H1 (cell line): Measurements from ENCODE around the gene NOP9. TPM values are rescaled to one million over a fixed set of nuclear protein-coding genes. Genes with fewer than 3 reads are reported as not detected.

ENCODE experiments used
- CTCF ChIA-PET: fragments of 300-600 bp; sonication (Branson Sonifier 250); formaldehyde crosslinking; loops from one replicate; lab custom pipeline; 2021; ENCODE audit not compliant: partially characterized antibody; lab: Charles Lee
- POLR2A ChIA-PET: fragments of 300-600 bp; sonication (Branson Sonifier 250); formaldehyde crosslinking; loops from one replicate; lab custom pipeline; 2021; ENCODE audit warnings: inconsistent platforms; ENCODE audit not compliant: partially characterized antibody; lab: Charles Lee
- DNase-seq, 2 experiments: peaks; one replicate each; pipeline versions ENCODE4 v3.0.0 to v3.0.0-alpha.2; 2010 to 2022; ENCODE audit warnings: low spot score in 2 of 2, low read depth in 1 of 2, mixed read lengths in 1 of 2
- FAIRE-seq: peaks from 2 replicates; lab custom pipeline; 2011; peaks lifted over from hg19 to GRCh38; lab: Jason Lieb, UNC
- H2AFZ ChIP-seq: 2 replicates; pipeline ENCODE4 v1.8.1; 2012; ENCODE audit warnings: low read length, inconsistent platforms
- H2AK5ac ChIP-seq: 2 replicates; pipeline ENCODE4 v1.6.1; 2013; ENCODE audit warnings: low read depth, low read length
- H2BK120ac ChIP-seq: replicated peaks from 2 replicates; pipeline ENCODE3; 2013; ENCODE audit warnings: low read depth, low read length, inconsistent platforms
- H2BK12ac ChIP-seq: 2 replicates; pipeline ENCODE4 v1.6.1; 2013; ENCODE audit warnings: low read depth, low read length
- H2BK15ac ChIP-seq: 2 replicates; pipeline ENCODE4 v1.6.1; 2013; ENCODE audit warnings: low read length
- H2BK20ac ChIP-seq: 2 replicates; pipeline ENCODE4 v1.6.1; 2013; ENCODE audit warnings: low read length
- H2BK5ac ChIP-seq: 2 replicates; pipeline ENCODE4 v1.6.1; 2013; ENCODE audit warnings: low read depth, low read length
- H3K14ac ChIP-seq: 2 replicates; pipeline ENCODE4 v1.6.1; 2013; ENCODE audit warnings: inconsistent platforms; ENCODE audit not compliant: insufficient read length
- H3K18ac ChIP-seq: 2 replicates; pipeline ENCODE4 v1.6.1; 2013; ENCODE audit warnings: low read length; ENCODE audit errors: extremely low read depth
- H3K23ac ChIP-seq: 2 replicates; pipeline ENCODE4 v1.6.1; 2013; ENCODE audit warnings: inconsistent platforms; ENCODE audit not compliant: insufficient read length
- H3K23me2 ChIP-seq: 2 replicates; pipeline ENCODE4 v1.6.1; 2013; ENCODE audit warnings: low read depth, low read length
- H3K27ac ChIP-seq: 2 replicates; pipeline ENCODE4 v1.6.1; 2011; ENCODE audit warnings: low read depth, low read length, inconsistent platforms
- H3K27me3 ChIP-seq, 4 experiments: replicated peaks in 1 of 4; 1 replicate in 1 of 4; 2 replicates in 3 of 4; pipeline versions ENCODE4 v1.6.1 to v1.8.1; 2011 to 2013; ENCODE audit warnings: low read length in 3 of 4, mild to moderate bottlenecking in 3 of 4, inconsistent platforms in 2 of 4, mixed read lengths in 2 of 4, moderate library complexity in 1 of 4; ENCODE audit not compliant: control insufficient read depth in 3 of 4, insufficient read depth in 3 of 4; ENCODE audit errors: extremely low read depth in 1 of 4
- H3K36me3 ChIP-seq, 4 experiments: 2 replicates each; pipeline versions ENCODE4 v1.6.1 to v1.8.1; 2011 to 2013; ENCODE audit warnings: mild to moderate bottlenecking in 4 of 4, low read length in 3 of 4, moderate library complexity in 2 of 4, control low read depth in 1 of 4, inconsistent platforms in 1 of 4; ENCODE audit not compliant: insufficient read depth in 4 of 4, control insufficient read depth in 2 of 4
- H3K4ac ChIP-seq: replicated peaks from 2 replicates; pipeline ENCODE3; 2013; ENCODE audit warnings: low read length, low read depth, mixed read lengths, inconsistent platforms; ENCODE audit not compliant: insufficient read length
- H3K4me1 ChIP-seq, 4 experiments: replicated peaks in 1 of 4; 1 replicate in 1 of 4; 2 replicates in 3 of 4; pipeline versions ENCODE4 v1.6.1 to v1.8.1; 2011 to 2013; ENCODE audit warnings: low read length in 3 of 4, inconsistent platforms in 2 of 4, mixed read lengths in 1 of 4; ENCODE audit not compliant: insufficient read depth in 4 of 4, control insufficient read depth in 3 of 4
- H3K4me2 ChIP-seq, 2 experiments: 2 replicates each; pipeline versions ENCODE4 v1.6.1 to v1.8.1; 2011 to 2013; ENCODE audit warnings: low read depth in 2 of 2, low read length in 2 of 2, control low read depth in 1 of 2, inconsistent platforms in 1 of 2, mild to moderate bottlenecking in 1 of 2; ENCODE audit not compliant: insufficient read depth in 1 of 2
- H3K4me3 ChIP-seq, 4 experiments: fragments of 200-600, 300-600 bp in 1 of 4; sonication (generic), shearing (Covaris generic), sonication (Bioruptor Twin) in 1 of 4; 2 replicates each; pipeline versions ENCODE4 v1.5.1 to v1.8.1; 2011 to 2016; ENCODE audit warnings: low read length in 4 of 4, low read depth in 3 of 4, control low read depth in 2 of 4, inconsistent platforms in 2 of 4, mild to moderate bottlenecking in 2 of 4, mixed read lengths in 1 of 4, moderate library complexity in 1 of 4; ENCODE audit not compliant: insufficient read depth in 2 of 4; ENCODE audit errors: extremely low read depth in 1 of 4
- H3K56ac ChIP-seq: replicated peaks from 2 replicates; pipeline ENCODE3; 2013; ENCODE audit warnings: low read depth, mild to moderate bottlenecking, mixed read lengths, low read length, inconsistent platforms; ENCODE audit not compliant: insufficient read length
- H3K79me1 ChIP-seq: 2 replicates; pipeline ENCODE4 v1.6.1; 2013; ENCODE audit warnings: low read depth, low read length, control low read depth
- H3K79me2 ChIP-seq, 2 experiments: 2 replicates each; pipeline versions ENCODE4 v1.6.1 to v1.8.1; 2012 to 2013; ENCODE audit warnings: low read length in 2 of 2, mild to moderate bottlenecking in 2 of 2, inconsistent platforms in 1 of 2; ENCODE audit not compliant: insufficient read depth in 2 of 2, control insufficient read depth in 1 of 2
- H3K9ac ChIP-seq, 4 experiments: replicated peaks in 1 of 4; 1 replicate in 1 of 4; 2 replicates in 3 of 4; pipeline versions ENCODE4 v1.6.1 to v1.8.1; 2011 to 2013; ENCODE audit warnings: low read depth in 3 of 4, low read length in 3 of 4, control low read depth in 2 of 4, mild to moderate bottlenecking in 2 of 4, moderate library complexity in 2 of 4, inconsistent platforms in 1 of 4; ENCODE audit errors: extremely low read depth in 1 of 4
- H3K9me3 ChIP-seq, 2 experiments: 2 replicates each; pipeline versions ENCODE4 v1.6.1 to v1.8.1; 2012 to 2013; ENCODE audit warnings: mild to moderate bottlenecking in 2 of 2, moderate library complexity in 2 of 2, control low read depth in 1 of 2, inconsistent platforms in 1 of 2, low read depth in 1 of 2, low read length in 1 of 2, mixed read lengths in 1 of 2; ENCODE audit not compliant: insufficient read depth in 2 of 2
- H4K20me1 ChIP-seq, 2 experiments: replicated peaks in 1 of 2; 2 replicates each; pipeline versions ENCODE3 to v1.8.1; 2011 to 2013; ENCODE audit warnings: inconsistent platforms in 2 of 2, low read length in 2 of 2, mild to moderate bottlenecking in 1 of 2; ENCODE audit not compliant: insufficient read depth in 2 of 2, control insufficient read depth in 1 of 2
- H4K5ac ChIP-seq: 2 replicates; pipeline ENCODE4 v1.6.1; 2013; ENCODE audit warnings: low read length, low read depth, mixed read lengths, inconsistent platforms; ENCODE audit not compliant: insufficient read length
- H4K8ac ChIP-seq: 2 replicates; pipeline ENCODE4 v1.8.0; 2013; ENCODE audit warnings: mild to moderate bottlenecking, moderate library complexity, low read length, inconsistent platforms; ENCODE audit not compliant: insufficient read depth; ENCODE audit errors: extremely low read depth
- H4K91ac ChIP-seq: replicated peaks from 2 replicates; pipeline ENCODE3; 2013; ENCODE audit warnings: low read length, mixed read lengths, inconsistent platforms; ENCODE audit not compliant: insufficient read length
- BRCA1 ChIP-seq: IDR thresholded peaks from 2 replicates; pipeline ENCODE4 v1.6.1; 2012; ENCODE audit warnings: low read depth, low read length, improper control_type of control experiment
- CHD2 ChIP-seq: IDR thresholded peaks from 2 replicates; pipeline ENCODE4 v1.6.1; 2012; ENCODE audit warnings: low read length, improper control_type of control experiment
- CREB1 ChIP-seq: IDR thresholded peaks from 2 replicates; pipeline ENCODE4 v1.6.1; 2012; ENCODE audit warnings: inconsistent platforms
- GTF2F1 ChIP-seq: IDR thresholded peaks from 2 replicates; pipeline ENCODE4 v1.6.1; 2012; ENCODE audit warnings: low read depth, low read length, improper control_type of control experiment, borderline replicate concordance
- MAFK ChIP-seq: IDR thresholded peaks from 2 replicates; pipeline ENCODE4 v1.6.1; 2012; ENCODE audit warnings: low read depth, mild to moderate bottlenecking, improper control_type of control experiment, low read length
- PHF8 ChIP-seq: fragments of 200-600 bp; sonication (generic); conservative IDR thresholded peaks from 2 replicates; pipeline ENCODE4 v1.7.1; 2012; ENCODE audit warnings: low read depth, mild to moderate bottlenecking, inconsistent platforms, low read length, moderate library complexity
- RNF2 ChIP-seq: fragments of 200-900, 300-1000 bp; sonication (generic); IDR thresholded peaks from 2 replicates; pipeline ENCODE4 v1.7.1; 2016; ENCODE audit warnings: borderline replicate concordance, low read depth, mild to moderate bottlenecking, antibody characterized with exemption, low read length; ENCODE audit not compliant: poor library complexity, severe bottlenecking; ENCODE audit errors: missing control alignments
- SIX5 ChIP-seq: IDR thresholded peaks from 2 replicates; pipeline ENCODE4 v1.6.1; 2011; ENCODE audit warnings: mild to moderate bottlenecking, low read depth, low read length
- SRF ChIP-seq: IDR thresholded peaks from 2 replicates; pipeline ENCODE4 v1.6.1; 2011; ENCODE audit warnings: mild to moderate bottlenecking, low read depth, low read length, moderate library complexity
- WGBS, 2 experiments: shearing (Covaris generic) in 1 of 2; methylation state at CpG; one replicate each; pipeline versions ENCODE4 v1.1.6 to v1.1.7; 2013 to 2015; ENCODE audit warnings: low lambda C conversion rate in 2 of 2, mixed read lengths in 2 of 2, inconsistent platforms in 1 of 2, low coverage in 1 of 2, missing lambda C conversion rate in 1 of 2; ENCODE audit not compliant: insufficient replicate concordance in 2 of 2, insufficient coverage in 1 of 2, insufficient read length in 1 of 2; ENCODE audit errors: extremely low coverage in 1 of 2, missing lambda C conversion rate in 1 of 2; 5-methylcytosine and 5-hydroxymethylcytosine counted together
- polyA plus RNA-seq, 7 experiments: library from polyadenylated mRNA; depleted of rRNA in 3 of 7; stranded (reverse) in 5 of 7; unstranded in 2 of 7; fragments of >200 nt in 5 of 7; fragments of 200-250 nt in 2 of 7; gene quantifications; 1 replicate in 5 of 7; 2 replicates in 1 of 7; 4 replicates in 1 of 7; pipeline versions ENCODE4 v1.2.1 to v1.2.3, GENCODE V29; 2011 to 2013; ENCODE audit warnings: missing spikeins in 2 of 7, mixed read lengths in 2 of 7
- total RNA-seq: library from RNA; stranded (reverse); fragmentation: NEBNext Ultra II Directional; extraction: Animal tissue kit (Norgen Biotek cat#: 25700); gene quantifications from 2 replicates; pipeline ENCODE4 v1.2.1, GENCODE V29; 2021
- TF ChIP-seq, protein P1 (sequence below), 3 experiments: IDR thresholded peaks; 1 replicate in 2 of 3; 2 replicates in 1 of 3; pipeline versions ENCODE4 v1.5.1 to v1.6.1; 2011; ENCODE audit warnings: low read length in 3 of 3, mild to moderate bottlenecking in 3 of 3, inconsistent platforms in 2 of 3, low read depth in 1 of 3, moderate library complexity in 1 of 3; ENCODE audit not compliant: insufficient read depth in 1 of 3; ENCODE audit errors: control extremely low read depth in 1 of 3

The NOP9 gene
- total and polyA plus RNA-seq, 2 of the 8 experiments (the other 6 are each of a cell fraction or from before 2014, with no cell fraction given) = 17.8 to 34.8 TPM

GRCh38 chr14:24264298-24264697, 35.4 kb upstream of the NOP9 start:
- Histone ChIP-seq H2BK5ac (no peak overlapping the region), H2BK15ac (no peak overlapping the region), H2BK20ac (no peak overlapping the region), H4K5ac (no peak overlapping the region), H3K4me1 (peaks cover 0 to 2% (median 0%) of the 10 kb centered on the region in 4 experiments; a peak in 1 of 7 replicates), H3K27ac (no peak overlapping the region), H3K36me3 (no peaks in the 10 kb centered on the region; a peak in 3 of 8 replicates)
- CTCF ChIA-PET = interaction anchor here (0.9 to 6.2 kb wide), 5 partner anchors 8 to 33 kb away, joined by 3 to 30 read pairs (median 9); partner anchors contain the start of gene TINF2
- TF ChIP-seq SIX5 = no peak
- no peak for TF ChIP-seq GTF2F1
- no peak for TF ChIP-seq PHF8
- no peak for TF ChIP-seq MAFK
- TF ChIP-seq SRF = no peak
- no peak for TF ChIP-seq CHD2
- no peak for TF ChIP-seq CREB1
- TF ChIP-seq, protein P1, sequence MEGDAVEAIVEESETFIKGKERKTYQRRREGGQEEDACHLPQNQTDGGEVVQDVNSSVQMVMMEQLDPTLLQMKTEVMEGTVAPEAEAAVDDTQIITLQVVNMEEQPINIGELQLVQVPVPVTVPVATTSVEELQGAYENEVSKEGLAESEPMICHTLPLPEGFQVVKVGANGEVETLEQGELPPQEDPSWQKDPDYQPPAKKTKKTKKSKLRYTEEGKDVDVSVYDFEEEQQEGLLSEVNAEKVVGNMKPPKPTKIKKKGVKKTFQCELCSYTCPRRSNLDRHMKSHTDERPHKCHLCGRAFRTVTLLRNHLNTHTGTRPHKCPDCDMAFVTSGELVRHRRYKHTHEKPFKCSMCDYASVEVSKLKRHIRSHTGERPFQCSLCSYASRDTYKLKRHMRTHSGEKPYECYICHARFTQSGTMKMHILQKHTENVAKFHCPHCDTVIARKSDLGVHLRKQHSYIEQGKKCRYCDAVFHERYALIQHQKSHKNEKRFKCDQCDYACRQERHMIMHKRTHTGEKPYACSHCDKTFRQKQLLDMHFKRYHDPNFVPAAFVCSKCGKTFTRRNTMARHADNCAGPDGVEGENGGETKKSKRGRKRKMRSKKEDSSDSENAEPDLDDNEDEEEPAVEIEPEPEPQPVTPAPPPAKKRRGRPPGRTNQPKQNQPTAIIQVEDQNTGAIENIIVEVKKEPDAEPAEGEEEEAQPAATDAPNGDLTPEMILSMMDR (IDR thresholded peaks at IDR 0.05; ENCODE audit: control extremely low read depth in 1 of 3, insufficient read depth in 1 of 3, low read depth in 1 of 3, low read length in 3 of 3) = no peak
- no peak for TF ChIP-seq RNF2
- no peak for TF ChIP-seq BRCA1
- TF ChIP-seq, all 59 proteins: peak for 0
- H4K20me1 ChIP-seq = peaks cover 0 to 2% of the 10 kb centered on the region in 2 experiments
- no peak overlapping the region for H2BK120ac ChIP-seq
- no peak overlapping the region for H4K91ac ChIP-seq
- no peak overlapping the region for H2BK12ac ChIP-seq
- no peak overlapping the region for H3K14ac ChIP-seq
- H3K4me3 ChIP-seq = no peak overlapping the region
- no peak overlapping the region for H3K9ac ChIP-seq
- H3K27me3 ChIP-seq = no peaks in the 10 kb centered on the region
- FAIRE-seq (no peak), DNase-seq (no peak)
- no peak overlapping the region for H2AK5ac ChIP-seq
- no peak overlapping the region for H3K4me2 ChIP-seq
- no peak overlapping the region for H3K18ac ChIP-seq
- 88% methylated on average over 6 of the region's 6 CpGs; no CpG with 5 or more reads in 1 of the 2 experiments for WGBS, 2 experiments
- H3K79me2 ChIP-seq = no peaks in the 10 kb centered on the region
- no peak overlapping the region for H3K56ac ChIP-seq
- peak overlapping the region; percentile 21; the same call in 1 of the 2 replicates for H4K8ac ChIP-seq
- POLR2A ChIA-PET = interaction anchor here (1.2 to 2.4 kb wide), 4 partner anchors 12 to 43 kb away, joined by 4 to 7 read pairs (median 5); partner anchors contain the start of genes CIDEB and TINF2
- H3K4ac ChIP-seq = no peak overlapping the region
- H3K79me1 ChIP-seq = no peaks in the 10 kb centered on the region
- H3K23me2 ChIP-seq = 0 out of 2 replicates have a peak, but pooled peaks cover 1% of the 10 kb centered on the region
- H3K9me3 ChIP-seq = no peaks in the 10 kb centered on the region
- H3K23ac ChIP-seq = no peak overlapping the region
- no peak overlapping the region for H2AFZ ChIP-seq
